GM19467 (cell line): ENCODE measurements around the gene ARHGEF5.
A peak's percentile ranks its signal among the peaks of the same experiment; 100 is the strongest.
"Not testable (repeated sequence)": the region's sequence is repeated elsewhere in the genome, so short reads cannot be mapped to it uniquely, and the experiment has no call there.

ENCODE experiments used
- ATAC-seq: cut with Tn5 transposase; IDR thresholded peaks from one replicate; pipeline ENCODE4 v1.9.1; 2021; ENCODE audit warnings: mild to moderate bottlenecking, moderate library complexity; ENCODE audit not compliant: unreplicated experiment

The ARHGEF5 gene

GRCh38 chr7:144355176-144355822 lies at the start of gene ARHGEF5:
TSS of gene ARHGEF5 (plus strand) at chr7:144355402. CDS start at chr7:144362670, 7,268 bp downstream.
- ATAC-seq, result peak; percentile 69

- not testable (repeated sequence) for ATAC-seq
Measured at GRCh38 chr7:144309702-144310101, 45.5 kb upstream of the ARHGEF5 start.

- ATAC-seq, result not testable (repeated sequence)
Measured at GRCh38 chr7:144311218-144311617, 44.0 kb upstream of the ARHGEF5 start.

GRCh38 chr7:144311872-144312469 lies 43.2 kb upstream of the ARHGEF5 start, which contains the start of gene OR2A1:
TSS of gene OR2A1 (plus strand) at chr7:144312419. CDS start at chr7:144318125, 5,706 bp downstream.
- not testable (repeated sequence) for ATAC-seq

GRCh38 chr7:144317537-144317936 lies 37.7 kb upstream of the ARHGEF5 start:
- ATAC-seq, result not testable (repeated sequence)

- ATAC-seq, result not testable (repeated sequence)
Measured at GRCh38 chr7:144319547-144319946, 35.7 kb upstream of the ARHGEF5 start.

- not testable (repeated sequence) for ATAC-seq
Measured at GRCh38 chr7:144321677-144322206, 33.5 kb upstream of the ARHGEF5 start.

GRCh38 chr7:144323359-144323758 lies 31.8 kb upstream of the ARHGEF5 start:
- not testable (repeated sequence) for ATAC-seq

GRCh38 chr7:144325868-144326267 lies 29.3 kb upstream of the ARHGEF5 start:
- not testable (repeated sequence) for ATAC-seq

GRCh38 chr7:144330044-144330443 lies 25.2 kb upstream of the ARHGEF5 start:
- not testable (repeated sequence) for ATAC-seq

- ATAC-seq, result peak; percentile 42
Measured at GRCh38 chr7:144331221-144331995, 23.8 kb upstream of the ARHGEF5 start.

- not testable (repeated sequence) for ATAC-seq
Measured at GRCh38 chr7:144331996-144332288, 23.3 kb upstream of the ARHGEF5 start.

- ATAC-seq, result peak; percentile 30
Measured at GRCh38 chr7:144348625-144349024, 6.6 kb upstream of the ARHGEF5 start.

- not testable (repeated sequence) for ATAC-seq
Measured at GRCh38 chr7:144351667-144352066, 3.5 kb upstream of the ARHGEF5 start.

- ATAC-seq, result not testable (repeated sequence)
Measured at GRCh38 chr7:144356185-144356584, 983 bp downstream of the ARHGEF5 start.

- not testable (repeated sequence) for ATAC-seq
Measured at GRCh38 chr7:144356860-144357259, 1.7 kb downstream of the ARHGEF5 start.

GRCh38 chr7:144362061-144362460 lies 6.9 kb downstream of the ARHGEF5 start:
- not testable (repeated sequence) for ATAC-seq

- ATAC-seq, result not testable (repeated sequence)
Measured at GRCh38 chr7:144365523-144365922, 10.3 kb downstream of the ARHGEF5 start.

- not testable (repeated sequence) for ATAC-seq
Measured at GRCh38 chr7:144367250-144367649, 12.0 kb downstream of the ARHGEF5 start.

- not testable (repeated sequence) for ATAC-seq
Measured at GRCh38 chr7:144369221-144369620, 14.0 kb downstream of the ARHGEF5 start.

- ATAC-seq, result no peak
Measured at GRCh38 chr7:144378651-144379050, 23.4 kb downstream of the ARHGEF5 start.
